ENCODE data around the gene DMBX1. TPM values are rescaled to one million over a fixed set of nuclear protein-coding genes. Genes with fewer than 3 reads are reported as not detected.

The DMBX1 gene
- polyA plus RNA-seq, 2 of the 4 experiments (the other 2 are of a cell fraction): 0.44 to 2.2 TPM

DNA sequence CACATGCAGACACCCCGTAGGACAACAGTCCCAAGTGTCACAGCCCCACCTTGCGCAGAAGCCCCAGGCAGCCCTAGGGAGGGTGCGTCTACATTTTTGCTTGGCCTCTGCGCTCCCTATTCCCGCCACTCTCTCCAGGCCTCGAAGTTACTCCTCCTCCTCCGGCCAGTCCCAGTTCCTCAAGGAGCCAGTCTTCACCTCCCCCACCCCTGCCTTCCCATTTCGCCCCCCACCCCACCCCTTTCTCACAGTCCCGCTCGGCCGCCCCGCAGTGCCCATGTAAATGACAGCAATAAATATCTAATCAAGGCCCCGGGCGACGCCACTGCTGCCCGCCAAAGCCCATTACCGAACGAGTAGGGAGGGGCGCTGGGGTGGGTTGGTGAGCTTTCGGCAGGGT is 3.2 kb downstream of the DMBX1 start:
- H3K4me2 ChIP-seq: no peak overlapping the region
- no peak overlapping the region for H3K27ac ChIP-seq
- TF ChIP-seq TFCP2L1 (CRISPR knock-in tag; IDR thresholded peaks at IDR 0.05): no peak
- no peak for TF ChIP-seq ESRRA (IDR thresholded peaks at IDR 0.05; ENCODE audit: borderline replicate concordance, low read length)
- no peak for TF ChIP-seq HDAC2 (IDR thresholded peaks at IDR 0.05)
- TF ChIP-seq ZSCAN20 (CRISPR knock-in tag; IDR thresholded peaks at IDR 0.05): no peak
- no peak for TF ChIP-seq HOXB5 (CRISPR knock-in tag; IDR thresholded peaks at IDR 0.05)
- TF ChIP-seq CBX8 (IDR thresholded peaks at IDR 0.05): no peak
- no peak for TF ChIP-seq RCOR1 (IDR thresholded peaks at IDR 0.05; ENCODE audit: low read depth, low read length)
- TF ChIP-seq, protein P1, sequence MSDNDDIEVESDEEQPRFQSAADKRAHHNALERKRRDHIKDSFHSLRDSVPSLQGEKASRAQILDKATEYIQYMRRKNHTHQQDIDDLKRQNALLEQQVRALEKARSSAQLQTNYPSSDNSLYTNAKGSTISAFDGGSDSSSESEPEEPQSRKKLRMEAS (IDR thresholded peaks at IDR 0.05): no peak
- TF ChIP-seq RARB (CRISPR knock-in tag; IDR thresholded peaks at IDR 0.05): no peak
- TF ChIP-seq, protein P2, sequence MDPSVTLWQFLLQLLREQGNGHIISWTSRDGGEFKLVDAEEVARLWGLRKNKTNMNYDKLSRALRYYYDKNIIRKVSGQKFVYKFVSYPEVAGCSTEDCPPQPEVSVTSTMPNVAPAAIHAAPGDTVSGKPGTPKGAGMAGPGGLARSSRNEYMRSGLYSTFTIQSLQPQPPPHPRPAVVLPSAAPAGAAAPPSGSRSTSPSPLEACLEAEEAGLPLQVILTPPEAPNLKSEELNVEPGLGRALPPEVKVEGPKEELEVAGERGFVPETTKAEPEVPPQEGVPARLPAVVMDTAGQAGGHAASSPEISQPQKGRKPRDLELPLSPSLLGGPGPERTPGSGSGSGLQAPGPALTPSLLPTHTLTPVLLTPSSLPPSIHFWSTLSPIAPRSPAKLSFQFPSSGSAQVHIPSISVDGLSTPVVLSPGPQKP (IDR thresholded peaks at IDR 0.05; ENCODE audit: low read depth, low read length): no peak
- no peak for TF ChIP-seq GATA3 (IDR thresholded peaks at IDR 0.05; ENCODE audit: borderline replicate concordance)
- no peak for TF ChIP-seq CBX2 (IDR thresholded peaks at IDR 0.05; ENCODE audit: borderline replicate concordance, low read depth)
- ChIA-PET POLR2A (no interaction called here), CTCF (interaction anchor here (3.0 to 18.2 kb wide), 2 partner anchors 15 to 38 kb away, joined by 15 to 235 read pairs; a partner anchor contains a TSS)
- WGBS (ENCODE audit: missing lambda C conversion rate): 92% methylated on average over 13 of the region's 20 CpGs
- H3K9me3 ChIP-seq: no peaks in the 10 kb centered on the region
- peaks cover 4% of the 10 kb centered on the region; the same call in 1 of the 3 replicates for H3K4me1 ChIP-seq
- DNase-seq (ENCODE audit: low read depth in 1 of 2, low spot score in 1 of 2) (no peak), ATAC-seq (no peak), FAIRE-seq (no peak)
- no peak overlapping the region for H3K4me3 ChIP-seq

DNA sequence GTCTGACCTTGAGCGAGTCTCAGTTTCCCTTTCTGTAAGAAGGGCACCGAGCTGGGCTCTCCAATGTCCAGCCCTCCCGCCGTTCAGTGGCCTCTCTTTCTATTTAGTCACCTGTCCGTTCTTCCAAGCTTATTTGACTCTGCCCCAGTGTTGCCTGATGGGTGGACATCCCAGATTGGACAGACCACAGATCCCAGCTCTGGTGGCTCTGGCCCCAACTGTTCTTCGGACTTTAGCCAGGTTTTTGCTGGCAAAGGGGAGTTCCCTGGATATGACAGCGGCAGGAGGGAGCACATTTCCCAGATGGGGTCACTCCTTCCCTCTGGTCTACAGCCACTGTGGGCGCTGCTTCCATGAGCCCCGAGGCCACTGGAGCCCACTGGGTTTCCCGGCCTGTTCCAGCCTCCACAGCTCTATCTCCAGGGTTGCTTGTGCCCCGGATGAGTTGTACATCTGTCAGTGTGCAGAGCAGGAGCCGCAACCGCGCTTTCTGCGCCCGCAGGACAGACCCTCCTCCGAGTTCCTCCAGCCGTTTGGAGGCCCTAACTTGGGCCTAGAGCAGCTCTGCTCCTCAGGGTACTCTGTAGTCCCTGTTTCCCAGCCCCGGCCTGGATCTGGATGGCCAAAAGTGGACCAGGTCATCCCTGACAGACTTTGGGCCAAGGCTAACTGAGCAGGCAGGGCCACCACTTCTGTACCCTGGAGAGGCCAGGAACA is 3.8 kb downstream of the DMBX1 start:
- Histone ChIP-seq H3K4me3 (no peak overlapping the region), H3K27ac (no peak overlapping the region), H3K4me1 (peaks cover 4% of the 10 kb centered on the region; the same call in 1 of the 3 replicates), H3K9me3 (no peaks in the 10 kb centered on the region), H3K4me2 (no peak overlapping the region)
- WGBS (ENCODE audit: missing lambda C conversion rate): 90% methylated on average over 10 of the region's 19 CpGs
- no peak for DNase-seq (ENCODE audit: low read depth in 1 of 2, low spot score in 1 of 2)
- TF ChIP-seq, protein P1 (IDR thresholded peaks at IDR 0.05): no peak
- no peak for TF ChIP-seq FOSL2 (IDR thresholded peaks at IDR 0.05)
- no peak for TF ChIP-seq FOSL2 (CRISPR knock-in tag; IDR thresholded peaks at IDR 0.05)
- no peak for TF ChIP-seq KDM5A (IDR thresholded peaks at IDR 0.05)
- no peak for TF ChIP-seq PHF8 (IDR thresholded peaks at IDR 0.05; ENCODE audit: borderline replicate concordance, low read depth)
- no peak for TF ChIP-seq ZC3H11A (IDR thresholded peaks at IDR 0.05)
- no peak for TF ChIP-seq SREBF2 (IDR thresholded peaks at IDR 0.05)
- TF ChIP-seq, protein P3, sequence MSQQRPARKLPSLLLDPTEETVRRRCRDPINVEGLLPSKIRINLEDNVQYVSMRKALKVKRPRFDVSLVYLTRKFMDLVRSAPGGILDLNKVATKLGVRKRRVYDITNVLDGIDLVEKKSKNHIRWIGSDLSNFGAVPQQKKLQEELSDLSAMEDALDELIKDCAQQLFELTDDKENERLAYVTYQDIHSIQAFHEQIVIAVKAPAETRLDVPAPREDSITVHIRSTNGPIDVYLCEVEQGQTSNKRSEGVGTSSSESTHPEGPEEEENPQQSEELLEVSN (IDR thresholded peaks at IDR 0.05; ENCODE audit: borderline replicate concordance, low read depth): no peak
- TF ChIP-seq NR3C1 (IDR thresholded peaks at IDR 0.05): no peak
- TF ChIP-seq FOSB (CRISPR knock-in tag; IDR thresholded peaks at IDR 0.05): no peak
- no peak for TF ChIP-seq NFE2L2 (conservative IDR thresholded peaks at IDR 0.05; ENCODE audit: low read length)
- no peak for TF ChIP-seq RARB (CRISPR knock-in tag; IDR thresholded peaks at IDR 0.05)
- no peak for TF ChIP-seq HOXB13 (CRISPR knock-in tag; IDR thresholded peaks at IDR 0.05; ENCODE audit: low read depth)
- POLR2A ChIA-PET: no interaction called here
- CTCF ChIA-PET: interaction anchor here (2.5 to 18.2 kb wide), 3 partner anchors 16 to 46 kb away, joined by 10 to 235 read pairs (median 15); a partner anchor contains a TSS
- FAIRE-seq: no peak
- ATAC-seq: no peak

DNA sequence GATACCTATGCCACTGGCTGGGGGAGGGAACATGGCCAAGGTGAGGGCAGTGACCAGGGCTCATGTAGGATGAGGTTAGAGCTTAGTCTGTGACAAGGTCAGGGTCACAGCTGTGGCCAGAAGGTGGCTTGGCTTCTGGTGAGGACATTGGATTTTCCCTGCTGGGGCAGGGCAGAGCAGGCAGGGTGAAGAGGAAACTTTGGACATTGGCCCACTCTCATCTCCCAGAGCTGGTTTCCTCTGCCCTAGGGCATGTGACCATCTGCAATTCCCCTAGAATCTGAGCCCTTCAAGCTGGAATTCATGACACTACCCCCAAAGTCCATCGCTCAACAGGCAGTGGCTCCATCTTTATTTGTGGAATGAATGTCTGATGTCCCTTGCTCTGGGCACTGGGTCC is 5.3 kb downstream of the DMBX1 start:
- no peak overlapping the region for H3K4me2 ChIP-seq
- no CpG with 5 or more reads among the region's 1 CpG for WGBS (ENCODE audit: missing lambda C conversion rate)
- H3K4me1 ChIP-seq: peaks cover 4% of the 10 kb centered on the region; the same call in 1 of the 3 replicates
- H3K4me3 ChIP-seq: no peak overlapping the region
- no peak overlapping the region for H3K27ac ChIP-seq
- no peak for TF ChIP-seq RAD21 (conservative IDR thresholded peaks at IDR 0.05 in 1 of 2, IDR thresholded peaks at IDR 0.05 in 1 of 2)
- no peak for TF ChIP-seq POLR2AphosphoS2 (conservative IDR thresholded peaks at IDR 0.05; ENCODE audit: low read length)
- no peak for TF ChIP-seq FOSL2 (IDR thresholded peaks at IDR 0.05)
- no peak for TF ChIP-seq FOSL2 (CRISPR knock-in tag; IDR thresholded peaks at IDR 0.05)
- TF ChIP-seq TP53 (CRISPR knock-in tag; IDR thresholded peaks at IDR 0.05): no peak
- no peak for TF ChIP-seq HOXB13 (CRISPR knock-in tag; IDR thresholded peaks at IDR 0.05; ENCODE audit: low read depth)
- TF ChIP-seq, protein P4, sequence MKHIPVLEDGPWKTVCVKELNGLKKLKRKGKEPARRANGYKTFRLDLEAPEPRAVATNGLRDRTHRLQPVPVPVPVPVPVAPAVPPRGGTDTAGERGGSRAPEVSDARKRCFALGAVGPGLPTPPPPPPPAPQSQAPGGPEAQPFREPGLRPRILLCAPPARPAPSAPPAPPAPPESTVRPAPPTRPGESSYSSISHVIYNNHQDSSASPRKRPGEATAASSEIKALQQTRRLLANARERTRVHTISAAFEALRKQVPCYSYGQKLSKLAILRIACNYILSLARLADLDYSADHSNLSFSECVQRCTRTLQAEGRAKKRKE (CRISPR knock-in tag; IDR thresholded peaks at IDR 0.05; ENCODE audit: low read depth): no peak
- TF ChIP-seq MAZ (IDR thresholded peaks at IDR 0.05; ENCODE audit: borderline replicate concordance, low read depth, low read length): no peak
- no peak for TF ChIP-seq RARB (CRISPR knock-in tag; IDR thresholded peaks at IDR 0.05)
- TF ChIP-seq BHLHE40 (IDR thresholded peaks at IDR 0.05; ENCODE audit: low read depth, low read length): no peak
- TF ChIP-seq PHF8 (IDR thresholded peaks at IDR 0.05; ENCODE audit: borderline replicate concordance, low read depth): no peak
- TF ChIP-seq NFE2L2 (conservative IDR thresholded peaks at IDR 0.05; ENCODE audit: low read length): no peak
- FAIRE-seq (no peak), DNase-seq (ENCODE audit: low read depth in 1 of 2, low spot score in 1 of 2) (no peak), ATAC-seq (no peak)
- ChIA-PET POLR2A (no interaction called here), CTCF (interaction anchor here (1.0 to 18.2 kb wide), 5 partner anchors 17 to 48 kb away, joined by 3 to 235 read pairs (median 10); a partner anchor contains a TSS)
- H3K9me3 ChIP-seq: no peaks in the 10 kb centered on the region

Data from A549 (cell line).